GM12878 (cell line): ENCODE data around the gene CLEC7A.

ENCODE experiments used
- BRCA1 ChIP-seq: IDR thresholded peaks from 2 replicates; pipeline ENCODE4 v1.6.1; 2011; ENCODE audit warnings: low read depth, low read length, improper control_type of control experiment
- EP300 ChIP-seq, 2 experiments: fragments of 150-350 bp in 1 of 2; IDR thresholded peaks; 2 replicates each; pipeline ENCODE4 v1.6.1; 2011 to 2012; ENCODE audit warnings: low read depth in 2 of 2, low read length in 2 of 2, borderline replicate concordance in 1 of 2, improper control_type of control experiment in 1 of 2, inconsistent platforms in 1 of 2; ENCODE audit not compliant: control insufficient read depth in 1 of 2
- EZH2 ChIP-seq: IDR thresholded peaks from 2 replicates; pipeline ENCODE4 v1.6.1; 2012; ENCODE audit warnings: low read depth, mild to moderate bottlenecking, control low read depth, inconsistent platforms, low read length, borderline replicate concordance; ENCODE audit not compliant: control insufficient read depth
- GABPA ChIP-seq: IDR thresholded peaks from 2 replicates; pipeline ENCODE4 v1.6.1; 2014; ENCODE audit warnings: antibody characterized with exemption, low read depth, mild to moderate bottlenecking, inconsistent platforms
- GATAD2B ChIP-seq: fragments of 450-650 bp; conservative IDR thresholded peaks from 2 replicates; pipeline ENCODE4 v1.6.1; 2017; ENCODE audit warnings: low read depth, mild to moderate bottlenecking, moderate library complexity
- JUND ChIP-seq: IDR thresholded peaks from 2 replicates; pipeline ENCODE4 v1.6.1; 2012; ENCODE audit warnings: low read depth, mild to moderate bottlenecking, low read length, improper control_type of control experiment, moderate library complexity
- PKNOX1 ChIP-seq: fragments of 450-650 bp; IDR thresholded peaks from 2 replicates; pipeline ENCODE4 v1.6.1; 2016; ENCODE audit warnings: mild to moderate bottlenecking
- POLR2A ChIP-seq: IDR thresholded peaks from 2 replicates; pipeline ENCODE4 v1.6.1; 2011; ENCODE audit warnings: low read depth, mild to moderate bottlenecking, low read length
- RAD21 ChIP-seq: IDR thresholded peaks from 2 replicates; pipeline ENCODE4 v1.6.1; 2011; ENCODE audit warnings: mild to moderate bottlenecking, low read depth, low read length, moderate library complexity; ENCODE audit not compliant: insufficient read depth
- SP1 ChIP-seq: IDR thresholded peaks from one replicate; pipeline ENCODE4 v1.6.1; 2011; ENCODE audit warnings: low read depth, low read length
- TCF7 ChIP-seq: IDR thresholded peaks from 2 replicates; pipeline ENCODE4 v1.6.1; 2014; ENCODE audit warnings: antibody characterized with exemption, borderline replicate concordance
- ZZZ3 ChIP-seq: IDR thresholded peaks from 2 replicates; pipeline ENCODE4 v1.6.1; 2011; ENCODE audit warnings: low read depth; ENCODE audit not compliant: control insufficient read depth, insufficient read length
- TF ChIP-seq, protein P1 (sequence below), 3 experiments: IDR thresholded peaks in 2 of 3; conservative IDR thresholded peaks in 1 of 3; 2 replicates each; pipeline ENCODE4 v1.5.1; 2011; ENCODE audit warnings: low read depth in 3 of 3, low read length in 3 of 3, mild to moderate bottlenecking in 3 of 3, control low read depth in 2 of 3, moderate library complexity in 2 of 3, inconsistent platforms in 1 of 3, mixed read lengths in 1 of 3; ENCODE audit not compliant: control insufficient read depth in 2 of 3, insufficient read depth in 1 of 3; ENCODE audit errors: extremely low read depth in 1 of 3
- TF ChIP-seq, protein P2 (sequence below): IDR thresholded peaks from 2 replicates; pipeline ENCODE4 v1.6.1; 2012; ENCODE audit warnings: mild to moderate bottlenecking, low read depth, low read length

- TF ChIP-seq, protein P1, sequence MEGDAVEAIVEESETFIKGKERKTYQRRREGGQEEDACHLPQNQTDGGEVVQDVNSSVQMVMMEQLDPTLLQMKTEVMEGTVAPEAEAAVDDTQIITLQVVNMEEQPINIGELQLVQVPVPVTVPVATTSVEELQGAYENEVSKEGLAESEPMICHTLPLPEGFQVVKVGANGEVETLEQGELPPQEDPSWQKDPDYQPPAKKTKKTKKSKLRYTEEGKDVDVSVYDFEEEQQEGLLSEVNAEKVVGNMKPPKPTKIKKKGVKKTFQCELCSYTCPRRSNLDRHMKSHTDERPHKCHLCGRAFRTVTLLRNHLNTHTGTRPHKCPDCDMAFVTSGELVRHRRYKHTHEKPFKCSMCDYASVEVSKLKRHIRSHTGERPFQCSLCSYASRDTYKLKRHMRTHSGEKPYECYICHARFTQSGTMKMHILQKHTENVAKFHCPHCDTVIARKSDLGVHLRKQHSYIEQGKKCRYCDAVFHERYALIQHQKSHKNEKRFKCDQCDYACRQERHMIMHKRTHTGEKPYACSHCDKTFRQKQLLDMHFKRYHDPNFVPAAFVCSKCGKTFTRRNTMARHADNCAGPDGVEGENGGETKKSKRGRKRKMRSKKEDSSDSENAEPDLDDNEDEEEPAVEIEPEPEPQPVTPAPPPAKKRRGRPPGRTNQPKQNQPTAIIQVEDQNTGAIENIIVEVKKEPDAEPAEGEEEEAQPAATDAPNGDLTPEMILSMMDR (IDR thresholded peaks at IDR 0.05 in 2 of 3, conservative IDR thresholded peaks at IDR 0.05 in 1 of 3; ENCODE audit: control insufficient read depth in 2 of 3, extremely low read depth in 1 of 3, insufficient read depth in 1 of 3, low read depth in 3 of 3, low read length in 3 of 3), result no peak
- TF ChIP-seq GABPA (no peak), PKNOX1 (no peak), RAD21 (no peak), POLR2A (no peak), ZZZ3 (no peak), EZH2 (no peak), SP1 (no peak), GATAD2B (no peak), JUND (no peak), BRCA1 (no peak), TCF7 (no peak), EP300 (IDR thresholded peaks at IDR 0.05; ENCODE audit: borderline replicate concordance in 1 of 2, control insufficient read depth in 1 of 2, low read depth in 2 of 2, low read length in 2 of 2) (no peak)
- TF ChIP-seq, protein P2, sequence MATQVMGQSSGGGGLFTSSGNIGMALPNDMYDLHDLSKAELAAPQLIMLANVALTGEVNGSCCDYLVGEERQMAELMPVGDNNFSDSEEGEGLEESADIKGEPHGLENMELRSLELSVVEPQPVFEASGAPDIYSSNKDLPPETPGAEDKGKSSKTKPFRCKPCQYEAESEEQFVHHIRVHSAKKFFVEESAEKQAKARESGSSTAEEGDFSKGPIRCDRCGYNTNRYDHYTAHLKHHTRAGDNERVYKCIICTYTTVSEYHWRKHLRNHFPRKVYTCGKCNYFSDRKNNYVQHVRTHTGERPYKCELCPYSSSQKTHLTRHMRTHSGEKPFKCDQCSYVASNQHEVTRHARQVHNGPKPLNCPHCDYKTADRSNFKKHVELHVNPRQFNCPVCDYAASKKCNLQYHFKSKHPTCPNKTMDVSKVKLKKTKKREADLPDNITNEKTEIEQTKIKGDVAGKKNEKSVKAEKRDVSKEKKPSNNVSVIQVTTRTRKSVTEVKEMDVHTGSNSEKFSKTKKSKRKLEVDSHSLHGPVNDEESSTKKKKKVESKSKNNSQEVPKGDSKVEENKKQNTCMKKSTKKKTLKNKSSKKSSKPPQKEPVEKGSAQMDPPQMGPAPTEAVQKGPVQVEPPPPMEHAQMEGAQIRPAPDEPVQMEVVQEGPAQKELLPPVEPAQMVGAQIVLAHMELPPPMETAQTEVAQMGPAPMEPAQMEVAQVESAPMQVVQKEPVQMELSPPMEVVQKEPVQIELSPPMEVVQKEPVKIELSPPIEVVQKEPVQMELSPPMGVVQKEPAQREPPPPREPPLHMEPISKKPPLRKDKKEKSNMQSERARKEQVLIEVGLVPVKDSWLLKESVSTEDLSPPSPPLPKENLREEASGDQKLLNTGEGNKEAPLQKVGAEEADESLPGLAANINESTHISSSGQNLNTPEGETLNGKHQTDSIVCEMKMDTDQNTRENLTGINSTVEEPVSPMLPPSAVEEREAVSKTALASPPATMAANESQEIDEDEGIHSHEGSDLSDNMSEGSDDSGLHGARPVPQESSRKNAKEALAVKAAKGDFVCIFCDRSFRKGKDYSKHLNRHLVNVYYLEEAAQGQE, result no peak
Observed at GRCh38 chr12:10135126-10135525, 5.1 kb upstream of the CLEC7A start.
